Memory B cell (primary cell): Measurements from ENCODE around the gene EIF4G3.
"Not testable (repeated sequence)": the region's sequence is repeated elsewhere in the genome, so short reads cannot be mapped to it uniquely, and the experiment has no call there.

Source experiments
- ATAC-seq: fragments of 150-1000 bp; cut with Tn5 transposase; 2 replicates; pipeline ENCODE4 v1.10.0; 2021; ENCODE audit warnings: low read depth, mild to moderate bottlenecking, moderate library complexity
- DNase-seq, 2 donors: peaks; one replicate each; pipeline ENCODE4 v3.0.0; 2022; ENCODE audit warnings: low spot score in 2 of 2
- H3K27ac Mint-ChIP-seq: one replicate; pipeline ENCODE4 v1.8.0; 2022; ENCODE audit warnings: mild to moderate bottlenecking, moderate library complexity, mixed read lengths
- H3K27me3 Mint-ChIP-seq: one replicate; pipeline ENCODE4 v1.8.0; 2022; ENCODE audit warnings: mixed read lengths
- H3K36me3 Mint-ChIP-seq: one replicate; pipeline ENCODE4 v1.8.0; 2022; ENCODE audit warnings: mild to moderate bottlenecking, mixed read lengths
- H3K4me1 Mint-ChIP-seq: one replicate; pipeline ENCODE4 v1.8.0; 2022; ENCODE audit warnings: mixed read lengths
- H3K4me3 Mint-ChIP-seq: one replicate; pipeline ENCODE4 v1.8.0; 2022; ENCODE audit warnings: mild to moderate bottlenecking, moderate library complexity, mixed read lengths
- H3K9me3 Mint-ChIP-seq: one replicate; pipeline ENCODE4 v1.8.0; 2022; ENCODE audit warnings: mixed read lengths

EIF4G3 gene

GRCh38 chr1:20882837-20883236 lies 293.9 kb downstream of the EIF4G3 start:
- Mint-ChIP-seq H3K36me3 (peaks cover 31% of the 10 kb centered on the region), H3K27me3 (no peaks in the 10 kb centered on the region), H3K27ac (no peak overlapping the region), H3K9me3 (no peaks in the 10 kb centered on the region), H3K4me3 (no peak overlapping the region), H3K4me1 (no peaks in the 10 kb centered on the region)
- DNase-seq (no peak), ATAC-seq (no peak)

- Mint-ChIP-seq H3K9me3 (no peaks in the 10 kb centered on the region), H3K36me3 (peaks cover 35% of the 10 kb centered on the region)
- no peak for ATAC-seq
Measured at GRCh38 chr1:20878799-20879198, 297.9 kb downstream of the EIF4G3 start.

GRCh38 chr1:20875198-20875973 lies 301.3 kb downstream of the EIF4G3 start:
- Mint-ChIP-seq H3K27ac (peak overlapping the region; percentile 33), H3K36me3 (peaks cover 26% of the 10 kb centered on the region), H3K4me1 (peaks cover 13% of the 10 kb centered on the region), H3K27me3 (no peaks in the 10 kb centered on the region), H3K9me3 (no peaks in the 10 kb centered on the region), H3K4me3 (no peak overlapping the region)
- DNase-seq (no peak), ATAC-seq (no peak)

More at GRCh38 chr1:20878799-20879198, 297.9 kb downstream of the EIF4G3 start:
- DNase-seq = no peak
- Mint-ChIP-seq H3K4me3 (no peak overlapping the region), H3K4me1 (peaks cover 12% of the 10 kb centered on the region), H3K27ac (no peak overlapping the region), H3K27me3 (no peaks in the 10 kb centered on the region)

- Mint-ChIP-seq H3K27ac (no peak overlapping the region), H3K4me3 (no peak overlapping the region), H3K36me3 (peaks cover 19% of the 10 kb centered on the region), H3K9me3 (no peaks in the 10 kb centered on the region), H3K4me1 (peaks cover 13% of the 10 kb centered on the region), H3K27me3 (no peaks in the 10 kb centered on the region)
- no peak for ATAC-seq
- DNase-seq = no peak
Measured at GRCh38 chr1:20873311-20873710, 303.4 kb downstream of the EIF4G3 start.

GRCh38 chr1:20871419-20871818 lies 305.3 kb downstream of the EIF4G3 start:
- Mint-ChIP-seq H3K4me1 (peaks cover 13% of the 10 kb centered on the region), H3K27ac (no peak overlapping the region), H3K36me3 (peaks cover 17% of the 10 kb centered on the region), H3K4me3 (no peak overlapping the region), H3K9me3 (no peaks in the 10 kb centered on the region), H3K27me3 (no peaks in the 10 kb centered on the region)
- DNase-seq (no peak), ATAC-seq (no peak)

- ATAC-seq (no peak), DNase-seq (no peak)
- H3K36me3 Mint-ChIP-seq = peaks cover 13% of the 10 kb centered on the region
- no peak overlapping the region for H3K4me3 Mint-ChIP-seq
- H3K4me1 Mint-ChIP-seq = peaks cover 12% of the 10 kb centered on the region
- H3K9me3 Mint-ChIP-seq = no peaks in the 10 kb centered on the region
- H3K27me3 Mint-ChIP-seq = no peaks in the 10 kb centered on the region
- no peak overlapping the region for H3K27ac Mint-ChIP-seq
Measured at GRCh38 chr1:20870718-20871117, 306.0 kb downstream of the EIF4G3 start.

GRCh38 chr1:20868263-20868662 lies 308.4 kb downstream of the EIF4G3 start:
- no peaks in the 10 kb centered on the region for H3K9me3 Mint-ChIP-seq
- ATAC-seq = no peak

GRCh38 chr1:20867847-20868246 lies 308.9 kb downstream of the EIF4G3 start:
- Mint-ChIP-seq H3K27me3 (no peaks in the 10 kb centered on the region), H3K9me3 (no peaks in the 10 kb centered on the region), H3K4me1 (no peaks in the 10 kb centered on the region), H3K36me3 (peaks cover 11% of the 10 kb centered on the region), H3K27ac (no peak overlapping the region), H3K4me3 (no peak overlapping the region)
- DNase-seq = no peak
- no peak for ATAC-seq

More at GRCh38 chr1:20868263-20868662, 308.4 kb downstream of the EIF4G3 start:
- H3K36me3 Mint-ChIP-seq = peaks cover 11% of the 10 kb centered on the region
- H3K27me3 Mint-ChIP-seq = no peaks in the 10 kb centered on the region
- no peak for DNase-seq
- H3K27ac Mint-ChIP-seq = no peak overlapping the region
- H3K4me3 Mint-ChIP-seq = no peak overlapping the region
- no peaks in the 10 kb centered on the region for H3K4me1 Mint-ChIP-seq

- no peak overlapping the region for H3K4me3 Mint-ChIP-seq
- H3K9me3 Mint-ChIP-seq = no peaks in the 10 kb centered on the region
- no peaks in the 10 kb centered on the region for H3K27me3 Mint-ChIP-seq
- ATAC-seq (no peak), DNase-seq (no peak)
- no peaks in the 10 kb centered on the region for H3K4me1 Mint-ChIP-seq
- H3K27ac Mint-ChIP-seq = no peak overlapping the region
- H3K36me3 Mint-ChIP-seq = peaks cover 12% of the 10 kb centered on the region
Measured at GRCh38 chr1:20867062-20867461, 309.6 kb downstream of the EIF4G3 start.

GRCh38 chr1:20865001-20865400 lies 311.7 kb downstream of the EIF4G3 start:
- Mint-ChIP-seq H3K27ac (no peak overlapping the region), H3K27me3 (no peaks in the 10 kb centered on the region), H3K4me3 (no peak overlapping the region), H3K4me1 (no peaks in the 10 kb centered on the region), H3K36me3 (peaks cover 21% of the 10 kb centered on the region), H3K9me3 (no peaks in the 10 kb centered on the region)
- no peak for ATAC-seq
- DNase-seq = no peak

- H3K9me3 Mint-ChIP-seq = no peaks in the 10 kb centered on the region
- DNase-seq (no peak), ATAC-seq (no peak)
- peaks cover 42% of the 10 kb centered on the region for H3K36me3 Mint-ChIP-seq
- H3K27ac Mint-ChIP-seq = no peak overlapping the region
- no peaks in the 10 kb centered on the region for H3K27me3 Mint-ChIP-seq
- H3K4me1 Mint-ChIP-seq = no peaks in the 10 kb centered on the region
- H3K4me3 Mint-ChIP-seq = no peak overlapping the region
Measured at GRCh38 chr1:20854529-20854928, 322.2 kb downstream of the EIF4G3 start.

- DNase-seq, H3K4me3 Mint-ChIP-seq, H3K4me1 Mint-ChIP-seq, H3K27me3 Mint-ChIP-seq, H3K9me3 Mint-ChIP-seq, ATAC-seq, H3K27ac Mint-ChIP-seq: not testable (repeated sequence)
- peaks cover 32% of the 10 kb centered on the region for H3K36me3 Mint-ChIP-seq
Measured at GRCh38 chr1:20851791-20852190, 324.9 kb downstream of the EIF4G3 start.

GRCh38 chr1:20850021-20850420 lies 326.7 kb downstream of the EIF4G3 start:
- H3K27ac Mint-ChIP-seq = peak overlapping the region; percentile 61
- DNase-seq = no peak
- no peak for ATAC-seq
- no peaks in the 10 kb centered on the region for H3K9me3 Mint-ChIP-seq
- no peak overlapping the region for H3K4me3 Mint-ChIP-seq
- H3K4me1 Mint-ChIP-seq = no peaks in the 10 kb centered on the region
- no peaks in the 10 kb centered on the region for H3K27me3 Mint-ChIP-seq
- peaks cover 35% of the 10 kb centered on the region for H3K36me3 Mint-ChIP-seq

GRCh38 chr1:20849100-20849499 lies 327.6 kb downstream of the EIF4G3 start:
- no peaks in the 10 kb centered on the region for H3K4me1 Mint-ChIP-seq
- no peaks in the 10 kb centered on the region for H3K9me3 Mint-ChIP-seq
- H3K36me3 Mint-ChIP-seq = peaks cover 37% of the 10 kb centered on the region
- H3K4me3 Mint-ChIP-seq = no peak overlapping the region
- ATAC-seq (no peak), DNase-seq (no peak)
- H3K27ac Mint-ChIP-seq = no peak overlapping the region
- no peaks in the 10 kb centered on the region for H3K27me3 Mint-ChIP-seq

- Mint-ChIP-seq H3K9me3 (no peaks in the 10 kb centered on the region), H3K27me3 (no peaks in the 10 kb centered on the region), H3K27ac (no peak overlapping the region), H3K4me1 (no peaks in the 10 kb centered on the region), H3K36me3 (peaks cover 40% of the 10 kb centered on the region), H3K4me3 (no peak overlapping the region)
- ATAC-seq = no peak
- no peak for DNase-seq
Measured at GRCh38 chr1:20848162-20848561, 328.5 kb downstream of the EIF4G3 start.
